Stimulated activated CD4-positive, alpha-beta T cell treated with anti-CD3 and anti-CD28 coated beads, Interleukin-4, amount 100 ng/mL, for 48 hours (primary cell): ENCODE measurements around the gene PCCA.

Experiments used
- DNase-seq, 2 donors: peaks; one replicate each; pipeline ENCODE4 v3.0.0-alpha.2; 2020; ENCODE audit warnings: low read depth in 2 of 2

The PCCA gene

DNA sequence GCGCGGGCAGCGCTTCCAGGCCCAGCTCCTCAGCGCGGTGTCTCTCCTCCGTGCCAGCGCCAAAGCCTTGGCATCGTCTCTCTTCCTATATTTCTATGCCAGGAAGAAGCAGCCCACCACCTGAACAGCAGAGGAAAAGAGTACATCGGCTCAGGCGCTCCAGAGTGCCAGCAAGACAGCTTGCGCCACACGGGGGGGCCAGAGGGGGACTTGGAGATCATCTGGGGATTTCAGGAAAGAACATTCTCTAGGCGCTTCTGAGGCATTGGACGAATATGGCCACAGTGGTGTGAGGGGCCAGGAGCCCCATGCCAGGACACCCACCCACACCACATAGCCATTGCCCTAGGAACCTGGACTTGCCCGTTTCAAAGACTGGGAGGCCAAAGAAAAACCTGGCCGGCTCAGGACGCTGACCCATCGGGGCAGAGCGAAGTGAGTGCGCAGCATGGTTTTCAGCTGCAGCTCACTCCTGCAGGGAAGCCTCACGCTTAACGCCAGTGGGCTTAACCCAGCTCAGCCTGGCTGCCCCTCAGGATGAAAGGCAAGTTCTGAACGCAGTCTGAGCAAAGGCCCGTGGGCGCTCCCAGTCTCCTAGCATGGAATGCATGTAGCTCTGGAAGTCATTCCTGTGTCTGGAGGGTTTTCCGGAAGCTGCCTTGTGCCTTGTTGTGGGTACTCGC, 437.6 kb downstream of the PCCA start:
- no peak for DNase-seq

- DNase-seq, result no peak
These were observed 438.8 kb downstream of the PCCA start for GRCh38 chr13:100527644-100528043.

- no peak for DNase-seq
These were observed 439.5 kb downstream of the PCCA start for GRCh38 chr13:100528353-100528752.

GRCh38 chr13:100528820-100529219, 439.9 kb downstream of the PCCA start:
- no peak for DNase-seq

DNA sequence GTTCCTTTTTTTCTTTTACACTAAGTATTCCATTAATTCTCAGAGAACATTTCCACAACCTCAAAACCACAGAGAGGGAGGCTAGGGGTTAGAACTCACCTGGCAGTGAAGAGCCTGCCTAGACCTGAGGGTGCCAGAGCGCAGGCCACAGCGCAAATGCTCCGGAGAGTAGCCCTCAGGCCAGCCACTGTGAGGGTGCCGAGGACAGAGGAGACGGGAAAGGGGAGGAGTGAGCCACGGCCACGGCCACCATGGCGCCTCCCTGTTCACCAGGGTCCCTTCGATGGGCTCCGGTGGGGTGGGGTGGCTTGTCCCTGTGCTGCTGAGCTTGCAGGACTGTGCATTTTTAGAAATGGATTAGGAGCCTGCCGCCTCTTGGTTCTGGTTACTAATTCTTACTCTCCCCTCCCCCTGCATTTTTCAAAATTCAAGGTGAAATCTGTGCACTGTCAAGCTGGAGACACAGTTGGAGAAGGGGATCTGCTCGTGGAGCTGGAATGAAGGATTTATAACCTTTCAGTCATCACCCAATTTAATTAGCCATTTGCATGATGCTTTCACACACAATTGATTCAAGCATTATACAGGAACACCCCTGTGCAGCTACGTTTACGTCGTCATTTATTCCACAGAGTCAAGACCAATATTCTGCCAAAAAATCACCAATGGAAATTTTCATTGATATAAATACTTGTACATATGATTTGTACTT, 440.9 kb downstream of the PCCA start:
- DNase-seq, result no peak

DNA sequence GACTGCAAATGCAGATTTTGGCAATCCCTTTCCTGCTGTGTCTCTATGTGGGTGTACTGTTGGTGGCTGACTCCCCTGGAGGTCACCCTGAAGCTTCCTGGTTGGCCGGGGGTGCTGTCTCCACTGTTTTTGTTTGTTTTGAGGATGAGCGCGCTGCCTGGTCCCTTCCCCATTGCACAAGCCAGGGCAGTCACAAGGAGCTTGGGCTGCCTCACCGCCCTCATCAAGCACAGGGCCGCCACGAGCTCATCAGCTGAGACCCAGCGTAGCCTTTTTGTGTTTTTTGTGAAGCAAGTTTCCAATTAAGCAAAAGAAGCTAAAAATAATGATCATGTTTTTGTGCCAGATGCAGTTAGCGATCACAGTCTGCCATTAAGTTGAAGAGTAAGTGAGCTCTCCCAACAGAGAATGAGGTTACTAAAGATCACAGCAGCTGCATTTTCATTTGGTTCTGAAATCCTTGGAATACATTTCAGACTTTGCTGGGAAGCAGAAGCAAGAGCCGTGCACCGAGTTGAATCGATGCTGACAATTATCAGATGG, 441.8 kb downstream of the PCCA start:
- DNase-seq, result no peak

- DNase-seq, result no peak
These were observed 443.3 kb downstream of the PCCA start for GRCh38 chr13:100532090-100532766.

GRCh38 chr13:100532836-100533435, 444.0 kb downstream of the PCCA start:
- no peak for DNase-seq

- no peak for DNase-seq
These were observed 444.7 kb downstream of the PCCA start for GRCh38 chr13:100533588-100534041.

DNA sequence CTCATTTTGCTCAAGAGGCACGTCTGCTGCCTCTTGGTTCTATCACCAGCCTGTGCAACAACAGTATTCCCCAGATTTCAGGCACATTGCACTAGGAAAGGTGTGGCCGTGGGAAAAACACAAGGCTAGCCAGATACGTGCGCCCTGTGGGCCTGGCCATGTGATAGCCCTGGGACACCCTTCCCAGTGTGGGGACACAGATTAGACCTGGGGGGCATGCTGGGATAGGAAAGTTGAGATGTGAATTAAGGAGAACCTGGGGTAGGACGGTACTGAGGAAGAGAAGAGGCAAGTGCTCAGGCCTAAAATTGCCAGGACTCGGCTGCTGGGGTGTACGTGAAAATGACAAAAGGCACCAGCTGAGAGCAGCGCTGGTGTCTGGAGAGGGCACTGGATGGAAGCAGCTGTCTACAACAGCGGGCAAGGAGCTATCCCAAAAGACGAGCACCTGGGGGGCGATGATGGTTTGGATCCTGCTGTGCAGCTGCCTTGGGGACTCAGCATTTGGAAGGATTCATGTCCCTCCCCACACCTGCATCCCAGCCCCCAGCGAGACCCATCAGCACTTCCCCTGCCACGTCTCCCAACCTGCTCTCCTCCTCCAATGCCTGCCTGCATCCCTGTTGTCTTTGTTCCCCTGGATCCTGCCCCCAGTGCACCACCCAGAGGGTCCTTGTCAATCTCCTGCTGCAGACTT, 445.4 kb downstream of the PCCA start:
- DNase-seq, result no peak

GRCh38 chr13:100534911-100535310, 446.0 kb downstream of the PCCA start:
- no peak for DNase-seq

- no peak for DNase-seq
These were observed 446.7 kb downstream of the PCCA start for GRCh38 chr13:100535426-100536135.

- DNase-seq, result no peak
These were observed 447.8 kb downstream of the PCCA start for GRCh38 chr13:100536643-100537180.

DNA sequence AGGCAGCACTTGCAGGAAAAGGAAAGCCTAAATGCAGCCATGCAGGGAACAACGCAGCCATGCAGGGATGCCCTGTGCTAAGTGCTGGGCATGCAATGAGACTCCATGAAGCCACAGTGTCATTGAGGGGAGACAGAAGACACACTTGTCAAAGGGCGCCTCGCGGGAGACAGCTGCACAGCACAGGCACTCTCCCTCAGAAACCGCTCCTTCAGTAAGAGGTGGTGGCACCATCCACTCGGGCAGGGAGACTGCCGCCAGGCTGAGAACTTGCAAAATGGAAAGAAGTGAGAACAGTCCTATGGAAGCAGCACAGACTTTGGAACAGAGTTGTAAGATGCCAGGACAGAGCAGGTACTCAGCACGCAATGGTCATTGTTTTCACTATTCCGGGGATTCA, 448.6 kb downstream of the PCCA start:
- no peak for DNase-seq

DNA sequence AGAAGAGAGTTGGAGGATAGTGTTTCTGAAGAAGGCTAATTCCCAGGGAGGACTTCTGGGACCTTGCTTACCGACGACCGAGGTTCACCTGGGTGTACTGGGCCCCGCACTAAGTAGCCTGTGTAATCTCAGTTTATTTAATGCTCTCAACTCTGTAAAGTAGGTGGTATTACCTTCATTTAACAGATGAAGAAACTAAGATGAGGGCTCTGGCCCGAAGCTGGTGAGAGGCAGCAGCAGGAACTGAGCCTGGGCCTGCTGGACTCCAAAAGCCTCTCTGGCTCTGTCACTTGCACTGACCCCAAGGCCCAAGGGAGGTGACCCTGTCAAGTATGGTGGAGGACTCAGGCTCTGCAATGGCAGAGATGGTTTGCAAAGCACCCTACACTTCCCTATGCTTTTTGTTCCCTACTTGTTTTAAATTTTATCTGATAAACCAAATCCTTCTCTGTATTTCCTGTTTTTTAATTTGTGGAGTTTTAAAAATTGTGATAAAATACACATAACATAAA, 449.1 kb downstream of the PCCA start:
- no peak for DNase-seq

DNA sequence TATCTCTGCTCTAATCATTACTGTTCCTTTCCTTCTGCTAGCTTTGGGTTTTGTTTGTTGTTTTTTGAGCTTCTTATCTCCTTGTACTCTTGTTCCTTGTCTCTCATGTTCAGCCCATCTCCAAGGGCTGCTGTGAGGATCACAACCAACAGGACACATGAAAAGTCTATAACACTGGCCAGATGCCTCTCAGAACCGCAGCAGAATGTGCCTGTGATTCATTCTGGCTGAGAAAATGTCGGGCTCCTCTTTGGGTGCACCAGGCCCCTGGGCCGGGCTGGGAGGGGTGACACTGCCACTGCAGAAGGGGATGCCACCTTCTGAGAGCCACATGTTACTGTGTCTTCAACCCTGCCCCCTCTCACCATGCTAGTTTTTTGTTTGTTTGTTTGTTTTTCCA, 451.7 kb downstream of the PCCA start:
- DNase-seq, result no peak

- DNase-seq, result no peak
These were observed 453.3 kb downstream of the PCCA start for GRCh38 chr13:100541897-100542825.

DNA sequence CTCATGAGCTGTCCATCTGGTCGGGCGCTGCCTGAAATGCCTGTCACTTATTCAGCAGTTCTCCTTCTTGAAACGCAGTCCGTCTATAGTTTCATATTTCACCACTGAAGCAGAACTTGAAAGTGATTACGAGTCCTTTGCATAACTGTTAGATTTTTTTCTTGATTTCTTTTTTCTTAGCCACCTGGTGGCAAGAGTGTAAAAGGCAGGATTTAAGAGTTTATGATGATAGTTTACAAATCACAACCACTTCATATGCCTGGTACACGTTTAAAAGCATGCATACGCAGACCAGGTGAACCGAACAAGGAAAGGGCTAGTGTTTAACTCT, 453.9 kb downstream of the PCCA start:
- no peak for DNase-seq

DNA sequence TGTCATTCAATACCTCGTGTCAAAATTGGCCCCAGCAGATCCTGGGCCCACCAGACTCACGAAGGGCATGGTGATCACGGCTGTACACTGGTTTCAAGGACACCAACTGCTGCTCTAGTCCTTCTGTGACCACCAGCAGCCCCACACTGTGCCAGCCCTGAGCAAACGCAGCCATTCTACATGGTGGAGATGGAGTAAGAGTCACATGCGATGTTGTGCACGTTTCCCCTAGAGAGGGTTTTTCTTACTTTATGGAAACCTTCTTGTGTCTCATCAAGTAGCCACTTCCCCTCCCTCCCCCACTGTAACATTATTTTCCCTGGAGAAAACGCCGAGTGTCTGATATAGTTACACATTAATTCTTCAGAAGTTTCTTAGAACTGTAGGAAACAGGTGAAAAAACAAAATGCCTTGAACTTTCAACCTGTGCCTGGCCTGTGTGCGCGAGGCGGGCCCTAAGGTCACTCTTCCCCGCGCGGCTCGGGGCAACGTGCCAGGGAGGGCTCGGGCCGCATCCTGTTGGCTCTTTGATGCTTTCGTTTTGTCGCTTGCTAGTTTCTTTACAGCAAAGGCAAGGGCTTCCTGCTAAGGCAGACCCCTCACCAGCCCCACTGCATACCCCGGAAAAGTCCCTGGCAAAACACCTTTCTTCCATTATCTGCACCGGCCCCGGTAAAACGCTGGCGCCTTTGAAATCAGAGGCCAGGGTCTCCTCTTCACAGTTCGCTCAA, 455.1 kb downstream of the PCCA start:
- DNase-seq, result no peak
